ENCODE results near the gene ARHGAP30. TPM values are rescaled to one million over a fixed set of nuclear protein-coding genes. Genes with fewer than 3 reads are reported as not detected.

Gene ARHGAP30
- total RNA-seq, 2 donors from 2014 or later = 3.2 to 5.3 TPM

DNA sequence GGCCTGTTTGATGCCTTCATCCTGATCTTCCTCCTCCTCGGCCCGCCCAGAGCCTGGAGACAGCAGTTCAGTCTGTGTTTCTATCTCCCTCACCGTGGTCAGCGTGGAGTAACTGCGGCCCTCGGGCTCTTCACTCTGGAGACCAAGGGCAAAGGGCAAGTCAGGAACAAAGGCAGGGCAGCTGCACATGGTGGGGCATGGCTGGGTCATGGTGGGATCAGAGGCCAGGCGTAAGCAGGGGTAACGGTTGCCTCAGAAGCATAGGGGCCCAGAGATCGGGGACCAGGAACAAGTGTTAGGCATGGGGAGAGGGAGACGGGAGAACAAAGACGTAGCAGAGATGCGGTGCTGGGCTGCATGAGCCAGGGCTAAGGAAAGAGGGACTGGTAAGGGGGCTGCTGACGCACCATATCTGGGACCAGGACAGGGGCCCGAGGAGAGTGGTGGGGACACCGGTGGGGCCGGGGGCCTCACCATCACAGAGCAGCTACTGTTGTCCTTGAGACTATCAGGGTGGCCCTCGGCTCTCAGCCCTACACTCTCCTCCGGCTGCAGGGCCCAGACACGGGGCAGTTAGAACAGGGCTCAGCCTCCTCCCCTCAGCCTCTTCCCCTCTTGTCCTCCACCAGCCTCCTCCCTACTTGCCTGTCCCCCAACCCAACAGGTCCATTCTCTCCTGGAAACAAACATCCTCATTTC is 3.2 kb upstream of the ARHGAP30 start:
- Histone ChIP-seq H3K4me3 (no peak overlapping the region), H3K27me3 (replicated peaks; ENCODE audit: insufficient read depth) (no peaks in the 10 kb centered on the region), H3K27ac (no peak overlapping the region), H3K4me1 (replicated peaks) (no peaks in the 10 kb centered on the region), H3K9me3 (no peaks in the 10 kb centered on the region), H3K36me3 (no peaks in the 10 kb centered on the region)
- no peak for DNase-seq (ENCODE audit: low spot score)
- 89% methylated on average over 19 of the region's 19 CpGs for WGBS
- no peak for TF ChIP-seq POLR2AphosphoS5 (IDR thresholded peaks at IDR 0.05)
- TF ChIP-seq, protein P1, sequence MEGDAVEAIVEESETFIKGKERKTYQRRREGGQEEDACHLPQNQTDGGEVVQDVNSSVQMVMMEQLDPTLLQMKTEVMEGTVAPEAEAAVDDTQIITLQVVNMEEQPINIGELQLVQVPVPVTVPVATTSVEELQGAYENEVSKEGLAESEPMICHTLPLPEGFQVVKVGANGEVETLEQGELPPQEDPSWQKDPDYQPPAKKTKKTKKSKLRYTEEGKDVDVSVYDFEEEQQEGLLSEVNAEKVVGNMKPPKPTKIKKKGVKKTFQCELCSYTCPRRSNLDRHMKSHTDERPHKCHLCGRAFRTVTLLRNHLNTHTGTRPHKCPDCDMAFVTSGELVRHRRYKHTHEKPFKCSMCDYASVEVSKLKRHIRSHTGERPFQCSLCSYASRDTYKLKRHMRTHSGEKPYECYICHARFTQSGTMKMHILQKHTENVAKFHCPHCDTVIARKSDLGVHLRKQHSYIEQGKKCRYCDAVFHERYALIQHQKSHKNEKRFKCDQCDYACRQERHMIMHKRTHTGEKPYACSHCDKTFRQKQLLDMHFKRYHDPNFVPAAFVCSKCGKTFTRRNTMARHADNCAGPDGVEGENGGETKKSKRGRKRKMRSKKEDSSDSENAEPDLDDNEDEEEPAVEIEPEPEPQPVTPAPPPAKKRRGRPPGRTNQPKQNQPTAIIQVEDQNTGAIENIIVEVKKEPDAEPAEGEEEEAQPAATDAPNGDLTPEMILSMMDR (IDR thresholded peaks at IDR 0.05) = no peak
- TF ChIP-seq POLR2A (IDR thresholded peaks at IDR 0.05) = no peak
- intact Hi-C loops (cut with DNase I) = no loop called here

DNA sequence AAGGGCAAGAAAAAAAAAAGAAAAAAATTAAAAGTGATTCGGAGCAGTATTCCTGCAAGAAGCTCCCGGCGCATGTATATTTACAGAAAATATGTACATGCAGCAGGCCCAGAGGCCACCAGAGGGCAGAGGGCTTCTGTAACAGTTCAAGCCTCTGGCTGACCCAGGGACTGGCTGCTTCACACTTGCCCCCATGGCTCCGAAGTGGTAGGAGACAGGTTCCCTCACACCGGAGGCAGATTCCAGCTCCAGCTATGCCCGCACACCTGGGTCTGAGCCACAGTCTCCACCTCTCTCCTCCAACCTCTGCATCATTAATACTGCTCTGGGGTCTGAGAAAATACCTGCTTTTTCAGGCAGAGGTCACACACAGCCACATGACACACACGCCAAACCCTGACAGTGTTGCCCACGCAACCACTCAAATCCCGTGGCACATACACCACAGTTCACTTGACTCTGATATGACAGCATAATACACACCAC is 2.2 kb upstream of the ARHGAP30 start:
- Histone ChIP-seq H3K27me3 (replicated peaks; ENCODE audit: insufficient read depth) (no peaks in the 10 kb centered on the region), H3K27ac (no peak overlapping the region), H3K36me3 (no peaks in the 10 kb centered on the region), H3K4me3 (no peak overlapping the region), H3K9me3 (no peaks in the 10 kb centered on the region), H3K4me1 (replicated peaks) (no peaks in the 10 kb centered on the region)
- peak; percentile 46 for DNase-seq (ENCODE audit: low spot score)
- intact Hi-C loops (cut with DNase I) = no loop called here
- 79% methylated on average over 9 of the region's 9 CpGs for WGBS
- TF ChIP-seq, protein P1 (IDR thresholded peaks at IDR 0.05) = peak in 3 of 4 experiments; percentile 29 to 65 (median 59)
- TF ChIP-seq POLR2A (IDR thresholded peaks at IDR 0.05) = no peak

DNA sequence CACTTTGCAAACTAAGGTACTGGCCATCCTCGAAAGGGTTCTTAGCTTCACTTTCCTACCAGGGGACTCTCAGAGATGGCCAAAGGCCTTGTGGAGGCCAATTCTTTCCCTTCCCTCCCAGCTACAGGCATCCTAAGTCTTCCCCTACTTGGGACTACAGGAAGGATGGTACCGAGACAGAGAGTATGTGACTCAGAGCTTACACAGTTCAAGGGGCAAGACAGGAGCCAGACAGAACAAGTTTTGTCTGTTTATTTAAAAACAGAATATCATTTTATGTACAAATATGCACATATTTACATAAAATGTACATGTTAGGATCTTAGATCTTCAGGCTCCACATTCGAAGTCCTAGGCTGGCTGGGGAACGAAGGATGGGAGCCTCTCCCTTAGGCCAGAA is 1.1 kb upstream of the ARHGAP30 start:
- H3K4me1 ChIP-seq (replicated peaks) = no peaks in the 10 kb centered on the region
- TF ChIP-seq POLR2AphosphoS5 (IDR thresholded peaks at IDR 0.05) = no peak
- TF ChIP-seq, protein P1 (IDR thresholded peaks at IDR 0.05) = no peak
- TF ChIP-seq POLR2A (IDR thresholded peaks at IDR 0.05) = no peak
- no peaks in the 10 kb centered on the region for H3K9me3 ChIP-seq
- H3K36me3 ChIP-seq = no peaks in the 10 kb centered on the region
- no peak overlapping the region for H3K4me3 ChIP-seq
- intact Hi-C loops (cut with DNase I) = no loop called here
- no peak overlapping the region for H3K27ac ChIP-seq
- no peaks in the 10 kb centered on the region for H3K27me3 ChIP-seq (replicated peaks; ENCODE audit: insufficient read depth)
- 89% methylated on average over 4 of the region's 4 CpGs for WGBS
- no peak for DNase-seq (ENCODE audit: low spot score)

DNA sequence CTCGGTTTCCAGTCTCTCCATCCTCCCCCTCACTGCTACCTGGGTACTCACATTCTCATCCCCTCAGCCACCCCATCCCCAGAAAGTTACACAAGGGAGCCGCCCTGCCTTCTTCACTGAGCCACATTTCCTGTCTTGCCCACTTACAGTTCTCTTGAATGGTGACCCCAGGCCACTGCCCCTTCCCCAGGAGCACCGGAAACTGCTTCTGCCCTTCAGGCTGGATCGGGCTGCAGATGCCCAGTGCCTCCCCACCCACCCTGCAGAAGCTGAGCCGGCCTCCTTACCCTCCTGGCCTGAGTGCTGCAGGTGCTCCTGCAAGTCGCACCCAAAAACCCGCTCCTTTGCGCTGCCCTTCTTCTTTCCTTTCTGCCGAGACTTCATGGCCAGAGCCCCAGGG is 450 bp downstream of the ARHGAP30 start:
- intact Hi-C loops (cut with DNase I) = no loop called here
- H3K36me3 ChIP-seq = no peaks in the 10 kb centered on the region
- H3K9me3 ChIP-seq = no peaks in the 10 kb centered on the region
- TF ChIP-seq POLR2A (IDR thresholded peaks at IDR 0.05) = no peak
- no peak for TF ChIP-seq POLR2AphosphoS5 (IDR thresholded peaks at IDR 0.05)
- TF ChIP-seq, protein P1 (IDR thresholded peaks at IDR 0.05) = no peak
- H3K4me1 ChIP-seq (replicated peaks) = no peaks in the 10 kb centered on the region
- no peak for DNase-seq (ENCODE audit: low spot score)
- H3K27ac ChIP-seq = no peak overlapping the region
- no peaks in the 10 kb centered on the region for H3K27me3 ChIP-seq (replicated peaks; ENCODE audit: insufficient read depth)
- H3K4me3 ChIP-seq = peak overlapping the region; percentile 2 to 5
- 79% methylated on average over 9 of the region's 9 CpGs for WGBS

All from prostate gland (tissue), 2 donors.